ENCODE results near the gene ENOPH1.
"Not testable (repeated sequence)": the region's sequence is repeated elsewhere in the genome, so short reads cannot be mapped to it uniquely, and the experiment has no call there.

The ENOPH1 gene

GRCh38 chr4:82401600-82401999 lies 28.8 kb upstream of the ENOPH1 start:
- no peaks in the 10 kb centered on the region for H3K9me3 ChIP-seq (ENCODE audit: control insufficient read depth in 1 of 2, low read length in 2 of 2)
- H3K4me1 ChIP-seq (ENCODE audit: control insufficient read depth in 1 of 2, insufficient read depth in 2 of 2, low read length in 2 of 2): no peaks in the 10 kb centered on the region
- no peaks in the 10 kb centered on the region for H3K27me3 ChIP-seq (ENCODE audit: low read depth, low read length)
- no peak overlapping the region for H3K27ac ChIP-seq (ENCODE audit: low read length)
- no peak overlapping the region for H3K4me3 ChIP-seq (ENCODE audit: low read depth in 1 of 2, low read length in 2 of 2)
- H3K36me3 ChIP-seq (ENCODE audit: control insufficient read depth in 1 of 2, insufficient read depth in 2 of 2, low read length in 2 of 2): no peaks in the 10 kb centered on the region

GRCh38 chr4:82402196-82402775 lies 28.1 kb upstream of the ENOPH1 start:
- Histone ChIP-seq H3K27ac (ENCODE audit: low read length) (no peak overlapping the region), H3K4me1 (ENCODE audit: control insufficient read depth in 1 of 2, insufficient read depth in 2 of 2, low read length in 2 of 2) (no peaks in the 10 kb centered on the region), H3K27me3 (ENCODE audit: low read depth, low read length) (no peaks in the 10 kb centered on the region), H3K9me3 (ENCODE audit: control insufficient read depth in 1 of 2, low read length in 2 of 2) (no peaks in the 10 kb centered on the region), H3K4me3 (ENCODE audit: low read depth in 1 of 2, low read length in 2 of 2) (no peak overlapping the region), H3K36me3 (ENCODE audit: control insufficient read depth in 1 of 2, insufficient read depth in 2 of 2, low read length in 2 of 2) (no peaks in the 10 kb centered on the region)

- H3K9me3 ChIP-seq (ENCODE audit: control insufficient read depth in 1 of 2, low read length in 2 of 2): no peaks in the 10 kb centered on the region
- no peak overlapping the region for H3K27ac ChIP-seq (ENCODE audit: low read length)
- no peaks in the 10 kb centered on the region for H3K36me3 ChIP-seq (ENCODE audit: control insufficient read depth in 1 of 2, insufficient read depth in 2 of 2, low read length in 2 of 2)
- H3K27me3 ChIP-seq (ENCODE audit: low read depth, low read length): no peaks in the 10 kb centered on the region
- H3K4me3 ChIP-seq (ENCODE audit: low read depth in 1 of 2, low read length in 2 of 2): no peak overlapping the region
- no peaks in the 10 kb centered on the region for H3K4me1 ChIP-seq (ENCODE audit: control insufficient read depth in 1 of 2, insufficient read depth in 2 of 2, low read length in 2 of 2)
These were observed 26.7 kb upstream of the ENOPH1 start for GRCh38 chr4:82403725-82404124.

GRCh38 chr4:82415061-82415460 lies 15.3 kb upstream of the ENOPH1 start:
- not testable (repeated sequence) for H3K27me3 ChIP-seq (ENCODE audit: low read depth, low read length); H3K4me3 ChIP-seq (ENCODE audit: low read depth in 1 of 2, low read length in 2 of 2); H3K27ac ChIP-seq (ENCODE audit: low read length); H3K36me3 ChIP-seq (ENCODE audit: control insufficient read depth in 1 of 2, insufficient read depth in 2 of 2, low read length in 2 of 2); H3K4me1 ChIP-seq (ENCODE audit: control insufficient read depth in 1 of 2, insufficient read depth in 2 of 2, low read length in 2 of 2); H3K9me3 ChIP-seq (ENCODE audit: control insufficient read depth in 1 of 2, low read length in 2 of 2)

- H3K4me3 ChIP-seq (ENCODE audit: low read depth in 1 of 2, low read length in 2 of 2): no peak overlapping the region
- no peaks in the 10 kb centered on the region for H3K36me3 ChIP-seq (ENCODE audit: control insufficient read depth in 1 of 2, insufficient read depth in 2 of 2, low read length in 2 of 2)
- H3K27me3 ChIP-seq (ENCODE audit: low read depth, low read length): no peaks in the 10 kb centered on the region
- H3K9me3 ChIP-seq (ENCODE audit: control insufficient read depth in 1 of 2, low read length in 2 of 2): no peaks in the 10 kb centered on the region
- H3K4me1 ChIP-seq (ENCODE audit: control insufficient read depth in 1 of 2, insufficient read depth in 2 of 2, low read length in 2 of 2): no peaks in the 10 kb centered on the region
- no peak overlapping the region for H3K27ac ChIP-seq (ENCODE audit: low read length)
These were observed 14.4 kb upstream of the ENOPH1 start for GRCh38 chr4:82415922-82416365.

GRCh38 chr4:82419451-82419850 lies 10.9 kb upstream of the ENOPH1 start:
- Histone ChIP-seq H3K27ac (ENCODE audit: low read length) (no peak overlapping the region), H3K27me3 (ENCODE audit: low read depth, low read length) (no peaks in the 10 kb centered on the region), H3K9me3 (ENCODE audit: control insufficient read depth in 1 of 2, low read length in 2 of 2) (no peaks in the 10 kb centered on the region), H3K36me3 (ENCODE audit: control insufficient read depth in 1 of 2, insufficient read depth in 2 of 2, low read length in 2 of 2) (peaks cover 18% of the 10 kb centered on the region in 2 donors), H3K4me3 (ENCODE audit: low read depth in 1 of 2, low read length in 2 of 2) (no peak overlapping the region), H3K4me1 (ENCODE audit: control insufficient read depth in 1 of 2, insufficient read depth in 2 of 2, low read length in 2 of 2) (no peaks in the 10 kb centered on the region)

- no peaks in the 10 kb centered on the region for H3K9me3 ChIP-seq (ENCODE audit: control insufficient read depth in 1 of 2, low read length in 2 of 2)
- H3K4me3 ChIP-seq (ENCODE audit: low read depth in 1 of 2, low read length in 2 of 2): no peak overlapping the region
- H3K36me3 ChIP-seq (ENCODE audit: control insufficient read depth in 1 of 2, insufficient read depth in 2 of 2, low read length in 2 of 2): peaks cover 37 to 38% of the 10 kb centered on the region in 2 donors
- no peak overlapping the region for H3K27ac ChIP-seq (ENCODE audit: low read length)
- peaks cover 3 to 15% of the 10 kb centered on the region in 2 donors for H3K4me1 ChIP-seq (ENCODE audit: control insufficient read depth in 1 of 2, insufficient read depth in 2 of 2, low read length in 2 of 2)
- no peaks in the 10 kb centered on the region for H3K27me3 ChIP-seq (ENCODE audit: low read depth, low read length)
These were observed 8.4 kb upstream of the ENOPH1 start for GRCh38 chr4:82421796-82422560.

GRCh38 chr4:82422616-82423015 lies 7.8 kb upstream of the ENOPH1 start:
- H3K9me3 ChIP-seq (ENCODE audit: control insufficient read depth in 1 of 2, low read length in 2 of 2): no peaks in the 10 kb centered on the region
- no peak overlapping the region for H3K27ac ChIP-seq (ENCODE audit: low read length)
- H3K36me3 ChIP-seq (ENCODE audit: control insufficient read depth in 1 of 2, insufficient read depth in 2 of 2, low read length in 2 of 2): peaks cover 38 to 40% of the 10 kb centered on the region in 2 donors
- H3K4me3 ChIP-seq (ENCODE audit: low read depth in 1 of 2, low read length in 2 of 2): no peak overlapping the region
- no peaks in the 10 kb centered on the region for H3K27me3 ChIP-seq (ENCODE audit: low read depth, low read length)
- peaks cover 5 to 21% of the 10 kb centered on the region in 2 donors for H3K4me1 ChIP-seq (ENCODE audit: control insufficient read depth in 1 of 2, insufficient read depth in 2 of 2, low read length in 2 of 2)

GRCh38 chr4:82423245-82424054 lies 6.9 kb upstream of the ENOPH1 start:
- H3K4me3 ChIP-seq (ENCODE audit: low read depth in 1 of 2, low read length in 2 of 2): no peak overlapping the region
- peaks cover 38 to 45% of the 10 kb centered on the region in 2 donors for H3K36me3 ChIP-seq (ENCODE audit: control insufficient read depth in 1 of 2, insufficient read depth in 2 of 2, low read length in 2 of 2)
- H3K9me3 ChIP-seq (ENCODE audit: control insufficient read depth in 1 of 2, low read length in 2 of 2): no peaks in the 10 kb centered on the region
- no peak overlapping the region for H3K27ac ChIP-seq (ENCODE audit: low read length)
- no peaks in the 10 kb centered on the region for H3K27me3 ChIP-seq (ENCODE audit: low read depth, low read length)
- peaks cover 5 to 27% of the 10 kb centered on the region in 2 donors for H3K4me1 ChIP-seq (ENCODE audit: control insufficient read depth in 1 of 2, insufficient read depth in 2 of 2, low read length in 2 of 2)

GRCh38 chr4:82425478-82425877 lies 4.9 kb upstream of the ENOPH1 start:
- no peak overlapping the region for H3K27ac ChIP-seq (ENCODE audit: low read length)
- H3K4me1 ChIP-seq (ENCODE audit: control insufficient read depth in 1 of 2, insufficient read depth in 2 of 2, low read length in 2 of 2): peaks cover 5 to 27% of the 10 kb centered on the region in 2 donors
- H3K9me3 ChIP-seq (ENCODE audit: control insufficient read depth in 1 of 2, low read length in 2 of 2): no peaks in the 10 kb centered on the region
- H3K27me3 ChIP-seq (ENCODE audit: low read depth, low read length): no peaks in the 10 kb centered on the region
- peaks cover 42 to 45% of the 10 kb centered on the region in 2 donors for H3K36me3 ChIP-seq (ENCODE audit: control insufficient read depth in 1 of 2, insufficient read depth in 2 of 2, low read length in 2 of 2)
- H3K4me3 ChIP-seq (ENCODE audit: low read depth in 1 of 2, low read length in 2 of 2): no peak overlapping the region

GRCh38 chr4:82428526-82428968 lies 1.8 kb upstream of the ENOPH1 start:
- Histone ChIP-seq H3K4me1 (ENCODE audit: control insufficient read depth in 1 of 2, insufficient read depth in 2 of 2, low read length in 2 of 2) (peaks cover 8 to 37% of the 10 kb centered on the region in 2 donors), H3K9me3 (ENCODE audit: control insufficient read depth in 1 of 2, low read length in 2 of 2) (no peaks in the 10 kb centered on the region), H3K36me3 (ENCODE audit: control insufficient read depth in 1 of 2, insufficient read depth in 2 of 2, low read length in 2 of 2) (peaks cover 34 to 36% of the 10 kb centered on the region in 2 donors), H3K27ac (ENCODE audit: low read length) (peak overlapping the region; percentile 82), H3K27me3 (ENCODE audit: low read depth, low read length) (no peaks in the 10 kb centered on the region), H3K4me3 (ENCODE audit: low read depth in 1 of 2, low read length in 2 of 2) (peak overlapping the region; percentile 96 to 97)
